Body of pancreas (tissue), 4 donors: Measurements from ENCODE around the gene NT5C3B. TPM values are rescaled to one million over a fixed set of nuclear protein-coding genes. Genes with fewer than 3 reads are reported as not detected.

ENCODE experiments used
- ATAC-seq: fragments of 150-250 bp; one replicate; pipeline ENCODE4 v1.9.1; 2016
- DNase-seq, 4 donors: peaks; one replicate each; pipeline ENCODE4 v3.0.0-alpha.2; 2019
- H3K27ac ChIP-seq, 4 donors: fragments of 200-600 bp; sonication (generic); 1 replicate in 3 of 4; 2 replicates in 1 of 4; pipeline versions ENCODE4 v1.5.1 to v1.6.1; 2016 to 2019; ENCODE audit warnings: mild to moderate bottlenecking in 1 of 4, mixed read lengths in 1 of 4, moderate library complexity in 1 of 4
- H3K27me3 ChIP-seq, 2 donors: fragments of 200-600 bp; sonication (generic); one replicate each; pipeline ENCODE4 v1.6.0; 2016; ENCODE audit warnings: mild to moderate bottlenecking in 1 of 2
- H3K36me3 ChIP-seq, 2 donors: fragments of 200-600 bp; sonication (generic); replicated peaks in 1 of 2; 2 replicates each; pipeline ENCODE4 v1.5.1; 2016; ENCODE audit warnings: low read depth in 2 of 2; ENCODE audit not compliant: insufficient read depth in 1 of 2
- H3K4me1 ChIP-seq: fragments of 200-600 bp; sonication (generic); one replicate; pipeline ENCODE4 v1.6.0; 2016
- H3K4me3 ChIP-seq, 2 donors: fragments of 200-600 bp; sonication (generic); 1 replicate in 1 of 2; 2 replicates in 1 of 2; pipeline ENCODE4 v1.5.1; 2016 to 2019
- H3K9me3 ChIP-seq, 3 donors: fragments of 200-600 bp; sonication (generic); 1 replicate in 2 of 3; 2 replicates in 1 of 3; pipeline ENCODE4 v1.5.1; 2016
- POLR2A ChIP-seq, 3 donors: fragments of 450-650 bp; IDR thresholded peaks; one replicate each; pipeline ENCODE4 v1.6.1; 2016; ENCODE audit warnings: antibody characterized with exemption in 3 of 3, mild to moderate bottlenecking in 2 of 3
- WGBS, 2 donors: methylation state at CpG; one replicate each; pipeline ENCODE4 v1.1.5; 2017; 5-methylcytosine and 5-hydroxymethylcytosine counted together
- intact Hi-C: fragments of 100-400 bp; cut with DNase I; formaldehyde crosslinking; loops from one replicate; pipeline ENCODE4 v1.15.1; 2023
- total RNA-seq, 2 donors: library from RNA; depleted of rRNA; stranded (reverse); fragments of >200 nt; gene quantifications; one replicate each; pipeline ENCODE4 v1.1.0, GENCODE V29; 2016
- TF ChIP-seq, protein P1 (sequence below), 7 experiments: fragments of 450-650 bp in 4 of 7; fragments of 200-600 bp in 3 of 7; sonication (generic) in 3 of 7; IDR thresholded peaks; one replicate each; pipeline ENCODE4 v1.5.1; 2016 to 2019; ENCODE audit warnings: antibody characterized with exemption in 7 of 7

The NT5C3B gene
- total RNA-seq, 2 donors from 2014 or later: 43.1 to 46.5 TPM

DNA sequence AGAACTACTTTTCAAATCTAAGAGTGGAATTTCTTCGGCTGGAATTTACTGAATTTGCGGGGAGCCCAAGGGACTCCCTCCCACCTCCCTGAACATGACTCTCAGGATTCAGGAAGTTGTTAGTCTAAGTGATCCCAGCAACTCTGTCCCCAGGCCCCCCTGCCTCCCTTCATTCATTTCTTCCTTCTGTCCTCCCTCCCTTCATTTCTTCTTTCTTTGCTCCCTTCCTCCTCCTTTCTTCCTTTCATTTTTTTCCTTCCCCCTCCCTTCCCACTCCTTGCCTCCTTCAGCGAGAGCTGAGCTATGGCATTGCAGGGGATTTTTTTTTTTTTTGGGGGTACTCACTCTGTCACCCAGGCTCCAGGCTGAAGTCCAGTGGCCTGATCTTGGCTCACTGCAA lies 38.7 kb downstream of the NT5C3B start:
- TF ChIP-seq, protein P1, sequence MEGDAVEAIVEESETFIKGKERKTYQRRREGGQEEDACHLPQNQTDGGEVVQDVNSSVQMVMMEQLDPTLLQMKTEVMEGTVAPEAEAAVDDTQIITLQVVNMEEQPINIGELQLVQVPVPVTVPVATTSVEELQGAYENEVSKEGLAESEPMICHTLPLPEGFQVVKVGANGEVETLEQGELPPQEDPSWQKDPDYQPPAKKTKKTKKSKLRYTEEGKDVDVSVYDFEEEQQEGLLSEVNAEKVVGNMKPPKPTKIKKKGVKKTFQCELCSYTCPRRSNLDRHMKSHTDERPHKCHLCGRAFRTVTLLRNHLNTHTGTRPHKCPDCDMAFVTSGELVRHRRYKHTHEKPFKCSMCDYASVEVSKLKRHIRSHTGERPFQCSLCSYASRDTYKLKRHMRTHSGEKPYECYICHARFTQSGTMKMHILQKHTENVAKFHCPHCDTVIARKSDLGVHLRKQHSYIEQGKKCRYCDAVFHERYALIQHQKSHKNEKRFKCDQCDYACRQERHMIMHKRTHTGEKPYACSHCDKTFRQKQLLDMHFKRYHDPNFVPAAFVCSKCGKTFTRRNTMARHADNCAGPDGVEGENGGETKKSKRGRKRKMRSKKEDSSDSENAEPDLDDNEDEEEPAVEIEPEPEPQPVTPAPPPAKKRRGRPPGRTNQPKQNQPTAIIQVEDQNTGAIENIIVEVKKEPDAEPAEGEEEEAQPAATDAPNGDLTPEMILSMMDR (IDR thresholded peaks at IDR 0.05): no peak
- no peak for TF ChIP-seq POLR2A (IDR thresholded peaks at IDR 0.05)
- 77 to 100% methylated on average over 3 of the region's 3 CpGs for WGBS, 2 donors
- Histone ChIP-seq H3K4me3 (no peak overlapping the region), H3K27me3 (no peaks in the 10 kb centered on the region), H3K27ac (no peak overlapping the region), H3K9me3 (no peaks in the 10 kb centered on the region), H3K36me3 (no peaks in the 10 kb centered on the region), H3K4me1 (peaks cover 28% of the 10 kb centered on the region)
- intact Hi-C loops: no loop called here
- ATAC-seq: no peak
- no peak for DNase-seq

DNA sequence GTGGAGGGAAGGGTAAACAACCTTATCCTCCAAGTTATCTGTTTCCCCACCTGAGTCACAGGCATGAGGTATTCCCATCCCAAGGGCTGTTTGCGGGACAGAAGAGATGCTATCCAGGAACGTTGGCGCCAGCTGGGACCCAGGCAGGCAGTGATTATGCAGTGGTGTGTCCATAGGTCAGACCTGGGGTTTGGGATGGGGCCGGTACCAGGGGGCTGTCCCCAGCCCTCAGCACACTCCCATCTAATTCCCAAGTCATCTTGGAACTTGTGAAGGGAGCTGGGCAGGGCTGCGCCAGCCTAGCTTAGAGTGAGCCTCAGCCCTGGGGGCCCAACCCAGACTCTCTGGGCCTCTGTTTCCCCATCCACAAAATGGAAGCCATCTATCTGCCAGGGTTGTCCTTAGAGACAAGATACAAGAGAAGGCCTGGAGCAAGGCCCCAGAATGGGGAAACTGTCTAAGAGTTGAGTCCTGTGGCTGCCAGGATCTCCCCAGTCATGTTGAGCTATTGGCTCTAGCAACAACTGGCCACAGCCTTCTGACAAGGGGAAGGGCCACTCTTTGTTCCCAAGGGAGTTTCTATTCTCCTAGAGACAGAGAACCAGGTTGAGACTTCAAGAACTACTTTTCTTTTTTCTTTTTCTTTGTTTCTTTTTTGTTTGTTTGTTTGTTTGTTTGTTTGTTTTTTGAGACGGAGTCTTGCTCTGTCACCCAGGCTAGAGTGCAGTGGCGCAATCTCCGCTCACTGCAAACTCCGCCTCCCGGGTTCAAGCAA lies 39.7 kb downstream of the NT5C3B start:
- no peaks in the 10 kb centered on the region for H3K27me3 ChIP-seq
- no peak overlapping the region for H3K4me3 ChIP-seq
- H3K27ac ChIP-seq: no peak overlapping the region
- WGBS, 2 donors: 83 to 84% methylated on average over 8 to 10 of the region's 10 CpGs
- no peak for TF ChIP-seq POLR2A (IDR thresholded peaks at IDR 0.05)
- TF ChIP-seq, protein P1 (IDR thresholded peaks at IDR 0.05): no peak
- H3K4me1 ChIP-seq: peaks cover 27% of the 10 kb centered on the region
- no peak for ATAC-seq
- H3K9me3 ChIP-seq: no peaks in the 10 kb centered on the region
- no peak for DNase-seq
- intact Hi-C loops: no loop called here
- H3K36me3 ChIP-seq: no peaks in the 10 kb centered on the region

DNA sequence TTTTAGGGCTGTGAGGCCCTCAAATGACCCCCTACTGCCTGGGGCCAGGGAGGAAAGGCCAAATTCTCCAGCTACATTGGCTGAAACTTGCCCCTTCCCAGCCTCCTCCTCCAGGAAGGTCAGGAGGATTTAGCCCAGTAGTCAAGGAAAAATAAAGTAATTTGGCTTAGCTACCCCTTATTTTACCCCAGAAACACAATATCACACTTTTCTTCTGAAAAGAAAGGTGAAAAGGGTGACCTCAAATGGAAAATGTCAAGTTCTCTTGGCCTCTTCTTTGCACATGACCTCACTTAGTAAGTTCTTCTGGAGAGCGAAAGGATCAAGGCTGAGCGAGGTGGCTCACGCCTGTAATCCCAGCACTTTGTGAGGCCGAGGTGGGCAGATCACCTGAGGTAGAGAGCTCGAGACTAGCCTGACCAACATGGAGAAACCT lies 41.5 kb downstream of the NT5C3B start:
- intact Hi-C loops: no loop called here
- Histone ChIP-seq H3K36me3 (no peaks in the 10 kb centered on the region), H3K27ac (peak overlapping the region in 3 of 4 donors; percentile 2 to 85 (median 79)), H3K27me3 (no peaks in the 10 kb centered on the region), H3K4me3 (no peak overlapping the region), H3K4me1 (peaks cover 20% of the 10 kb centered on the region), H3K9me3 (no peaks in the 10 kb centered on the region)
- DNase-seq (no peak), ATAC-seq (no peak)
- TF ChIP-seq POLR2A (IDR thresholded peaks at IDR 0.05): no peak
- TF ChIP-seq, protein P1 (IDR thresholded peaks at IDR 0.05): no peak
- 95 to 97% methylated on average over 5 of the region's 5 CpGs for WGBS, 2 donors

DNA sequence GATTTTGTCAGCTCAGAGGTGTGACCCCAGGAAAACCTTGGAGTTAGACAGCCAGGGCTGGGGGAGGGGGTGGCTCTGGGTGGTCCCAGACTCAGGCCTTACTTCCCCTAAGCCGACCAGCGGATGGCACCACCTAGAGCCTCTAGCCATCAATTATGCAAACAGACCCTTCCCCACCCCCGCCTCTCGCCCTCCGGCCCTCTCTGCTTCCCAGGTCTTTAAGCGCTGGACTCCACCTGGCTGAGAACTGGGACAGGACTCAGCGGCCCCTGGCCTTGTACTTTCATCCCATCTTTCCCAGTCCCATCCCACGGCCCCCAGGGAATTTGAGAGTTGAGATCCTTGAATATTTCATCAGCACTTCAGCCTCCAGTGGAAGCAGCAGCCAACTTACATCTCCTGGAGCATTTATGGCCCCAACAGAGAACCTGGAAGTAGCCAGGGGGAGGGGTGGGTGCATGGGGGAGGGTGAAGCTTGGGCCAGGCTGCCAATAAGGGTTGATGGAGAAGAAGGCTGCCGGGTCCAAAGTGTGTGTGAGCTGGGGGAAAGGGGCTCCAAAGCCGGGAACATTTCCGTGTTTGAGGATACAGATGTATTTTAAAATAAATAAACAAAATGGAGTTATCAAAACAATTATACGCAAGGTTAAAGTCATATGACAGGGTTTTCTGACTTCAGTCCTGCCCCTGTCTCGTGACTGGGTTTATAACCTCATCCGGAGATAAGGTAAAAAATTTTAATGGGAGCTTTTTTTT lies 42.1 kb downstream of the NT5C3B start:
- Histone ChIP-seq H3K9me3 (no peaks in the 10 kb centered on the region), H3K36me3 (no peaks in the 10 kb centered on the region), H3K27ac (peak overlapping the region; percentile 52 to 85 (median 78)), H3K4me1 (peaks cover 20% of the 10 kb centered on the region), H3K27me3 (no peaks in the 10 kb centered on the region), H3K4me3 (no peak overlapping the region)
- TF ChIP-seq, protein P1 (IDR thresholded peaks at IDR 0.05): no peak
- TF ChIP-seq POLR2A (IDR thresholded peaks at IDR 0.05): no peak
- 69 to 75% methylated on average over 14 of the region's 14 CpGs for WGBS, 2 donors
- DNase-seq (no peak), ATAC-seq (peak; percentile 23)
- intact Hi-C loops: no loop called here
